Endothelial cell of umbilical vein (primary cell): ENCODE results near the gene HOXD12.

ENCODE experiments used
- CTCF ChIP-seq, 2 donors: IDR thresholded peaks; 1 replicate in 1 of 2; 2 replicates in 1 of 2; pipeline ENCODE4 v1.5.1; 2011; ENCODE audit warnings: low read length in 2 of 2, mild to moderate bottlenecking in 2 of 2, moderate library complexity in 2 of 2, control low read depth in 1 of 2, inconsistent platforms in 1 of 2, low read depth in 1 of 2; ENCODE audit not compliant: insufficient read depth in 1 of 2; ENCODE audit errors: extremely low read depth in 1 of 2
- EZH2 ChIP-seq: IDR thresholded peaks from 2 replicates; pipeline ENCODE4 v1.6.1; 2012; ENCODE audit warnings: borderline replicate concordance, low read depth, mild to moderate bottlenecking, moderate library complexity, low read length, inconsistent platforms; ENCODE audit not compliant: severe bottlenecking
- JUN ChIP-seq: IDR thresholded peaks from 2 replicates; pipeline ENCODE4 v1.6.1; 2011; ENCODE audit warnings: borderline replicate concordance, low read depth; ENCODE audit not compliant: insufficient read length, insufficient read depth
- MYC ChIP-seq: IDR thresholded peaks from one replicate; pipeline ENCODE4 v1.6.1; 2011; ENCODE audit warnings: mild to moderate bottlenecking, low read depth, low read length
- POLR2A ChIP-seq: IDR thresholded peaks from 2 replicates; pipeline ENCODE4 v1.6.1; 2012; ENCODE audit warnings: low read depth, mild to moderate bottlenecking, control low read depth, low read length
- POLR2AphosphoS5 ChIP-seq: IDR thresholded peaks from 2 replicates; pipeline ENCODE4 v1.6.1; 2012; ENCODE audit warnings: low read depth, mild to moderate bottlenecking, control low read depth, low read length, moderate library complexity; ENCODE audit not compliant: insufficient read depth
- TF ChIP-seq, protein P1 (sequence below): IDR thresholded peaks from 2 replicates; pipeline ENCODE4 v1.6.1; 2011; ENCODE audit not compliant: insufficient read depth, insufficient read length

GRCh38 chr2:176099728-176100546, at the start of gene HOXD12:
- no peak for TF ChIP-seq JUN
- peak; percentile 88 for TF ChIP-seq EZH2
- no peak for TF ChIP-seq POLR2A
- TF ChIP-seq MYC: no peak
- TF ChIP-seq CTCF (IDR thresholded peaks at IDR 0.05; ENCODE audit: extremely low read depth in 1 of 2, insufficient read depth in 1 of 2, low read depth in 1 of 2, low read length in 2 of 2): no peak
- no peak for TF ChIP-seq POLR2AphosphoS5
- TF ChIP-seq, protein P1, sequence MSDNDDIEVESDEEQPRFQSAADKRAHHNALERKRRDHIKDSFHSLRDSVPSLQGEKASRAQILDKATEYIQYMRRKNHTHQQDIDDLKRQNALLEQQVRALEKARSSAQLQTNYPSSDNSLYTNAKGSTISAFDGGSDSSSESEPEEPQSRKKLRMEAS: no peak
